H1 (cell line): Measurements from ENCODE around the gene HS6ST3. TPM values are rescaled to one million over a fixed set of nuclear protein-coding genes. Genes with fewer than 3 reads are reported as not detected.

Source experiments
- EP300 ChIP-seq, 2 experiments: IDR thresholded peaks; 1 replicate in 1 of 2; 2 replicates in 1 of 2; pipeline ENCODE4 v1.6.1; 2011 to 2012; ENCODE audit warnings: low read depth in 2 of 2, low read length in 2 of 2, mild to moderate bottlenecking in 2 of 2, borderline replicate concordance in 1 of 2, inconsistent platforms in 1 of 2, moderate library complexity in 1 of 2
- SIN3A ChIP-seq, 2 experiments: IDR thresholded peaks in 1 of 2; conservative IDR thresholded peaks in 1 of 2; 2 replicates each; pipeline ENCODE4 v1.6.1; 2011 to 2012; ENCODE audit warnings: low read length in 2 of 2, improper control_type of control experiment in 1 of 2, low read depth in 1 of 2, mild to moderate bottlenecking in 1 of 2
- SP4 ChIP-seq: IDR thresholded peaks from 2 replicates; pipeline ENCODE4 v1.6.1; 2012; ENCODE audit warnings: low read length, inconsistent platforms
- polyA plus RNA-seq, 7 experiments: library from polyadenylated mRNA; depleted of rRNA in 3 of 7; stranded (reverse) in 5 of 7; unstranded in 2 of 7; fragments of >200 nt in 5 of 7; fragments of 200-250 nt in 2 of 7; gene quantifications; 1 replicate in 5 of 7; 2 replicates in 1 of 7; 4 replicates in 1 of 7; pipeline versions ENCODE4 v1.2.1 to v1.2.3, GENCODE V29; 2011 to 2013; ENCODE audit warnings: missing spikeins in 2 of 7, mixed read lengths in 2 of 7
- total RNA-seq: library from RNA; stranded (reverse); fragmentation: NEBNext Ultra II Directional; extraction: Animal tissue kit (Norgen Biotek cat#: 25700); gene quantifications from 2 replicates; pipeline ENCODE4 v1.2.1, GENCODE V29; 2021

HS6ST3 gene
- total and polyA plus RNA-seq, 2 of the 8 experiments (the other 6 are each of a cell fraction or from before 2014, with no cell fraction given) = 0.45 to 1.2 TPM

DNA sequence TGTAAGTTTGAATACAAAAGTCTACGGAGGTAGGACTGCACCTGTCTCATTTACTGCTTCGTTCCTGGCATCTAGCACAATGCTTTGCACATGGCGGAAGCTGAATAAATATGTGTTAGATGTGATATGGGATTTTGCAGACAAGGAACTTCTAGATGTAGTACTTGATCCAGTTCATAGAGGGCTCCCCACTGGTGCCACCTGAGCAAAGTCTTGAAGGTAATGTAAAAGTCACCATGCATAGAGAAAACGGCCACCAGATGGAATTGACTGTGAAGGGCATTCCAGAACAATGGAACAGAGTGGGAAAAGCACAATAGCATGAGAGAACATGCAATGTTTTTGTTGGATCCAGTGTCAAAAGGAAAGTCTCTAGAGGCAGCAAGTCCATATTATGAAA lies 209.3 kb downstream of the HS6ST3 start (continued):
- no peak for TF ChIP-seq SP4
- no peak for TF ChIP-seq EP300 (IDR thresholded peaks at IDR 0.05; ENCODE audit: borderline replicate concordance in 1 of 2, low read depth in 2 of 2, low read length in 2 of 2)
- TF ChIP-seq SIN3A (conservative IDR thresholded peaks at IDR 0.05 in 1 of 2, IDR thresholded peaks at IDR 0.05 in 1 of 2; ENCODE audit: low read depth in 1 of 2, low read length in 2 of 2) = no peak
